Measurements from ENCODE around the gene UNC5C.

- TF ChIP-seq CTCF (IDR thresholded peaks at IDR 0.05) = no peak
- TF ChIP-seq POLR2A (IDR thresholded peaks at IDR 0.05) = no peak
Observed at GRCh38 chr4:95585016-95585695, 36.4 kb upstream of the UNC5C start.

Data from uterus (tissue), 2 donors.